Measurements from ENCODE around the gene TET3.
"Not testable (repeated sequence)": the region's sequence is repeated elsewhere in the genome, so short reads cannot be mapped to it uniquely, and the experiment has no call there.

Gene TET3

DNA sequence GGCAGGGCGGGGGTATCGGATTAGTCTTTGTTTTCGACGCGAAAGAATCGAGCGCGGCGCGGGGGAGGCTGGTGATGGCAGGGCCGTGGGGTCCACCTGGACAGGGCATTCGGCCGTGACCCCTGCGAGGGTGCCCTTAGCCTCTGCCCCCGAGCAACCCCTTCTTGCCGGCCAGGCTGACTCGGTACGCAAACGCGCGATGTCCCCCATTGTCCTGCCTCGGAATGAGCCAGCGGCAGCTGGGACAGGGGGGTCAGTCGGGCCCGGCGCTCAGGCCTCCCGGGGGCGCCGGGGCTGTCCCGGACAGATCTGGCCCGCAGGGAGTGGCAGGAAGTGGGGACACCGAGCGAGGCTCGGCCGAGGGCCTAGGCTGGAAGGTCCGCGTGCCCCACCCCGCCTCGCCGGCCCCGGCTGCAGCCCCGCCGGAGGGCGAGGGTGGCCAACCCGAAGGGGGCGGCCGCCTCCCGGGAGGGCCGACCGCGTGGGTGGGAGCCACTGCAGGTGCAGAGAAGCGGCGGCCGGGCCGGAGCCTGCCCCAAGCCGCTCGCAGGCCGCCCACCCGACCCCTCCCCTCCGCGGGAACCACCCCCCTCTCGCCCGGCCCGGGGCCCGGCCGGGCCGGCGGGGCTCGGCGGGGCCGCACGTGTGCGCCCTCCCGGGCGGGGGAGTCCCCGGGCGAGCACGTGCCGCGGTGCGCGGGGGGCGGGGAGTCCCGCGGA is at the start of gene TET3:
Gene TET3, plus strand, starts transcription at position 708 of the 719 bp plus-strand sequence. CDS start 1,494 bp downstream, outside the sequence.
- H3K27me3 Mint-ChIP-seq (ENCODE audit: low read depth): no peaks in the 10 kb centered on the region
- H3K4me3 Mint-ChIP-seq: peak within 1 kb of the TSS; percentile 82
- peak within 1 kb of the TSS; percentile 86 for H3K27ac Mint-ChIP-seq
- peak; percentile 71 for DNase-seq (ENCODE audit: low spot score)
- no peaks in the 10 kb centered on the region for H3K9me3 Mint-ChIP-seq
- peaks cover 65% of the 10 kb centered on the region for H3K4me1 Mint-ChIP-seq (ENCODE audit: low read depth)
- H3K36me3 Mint-ChIP-seq (ENCODE audit: low read depth): peaks cover 26% of the 10 kb centered on the region

DNA sequence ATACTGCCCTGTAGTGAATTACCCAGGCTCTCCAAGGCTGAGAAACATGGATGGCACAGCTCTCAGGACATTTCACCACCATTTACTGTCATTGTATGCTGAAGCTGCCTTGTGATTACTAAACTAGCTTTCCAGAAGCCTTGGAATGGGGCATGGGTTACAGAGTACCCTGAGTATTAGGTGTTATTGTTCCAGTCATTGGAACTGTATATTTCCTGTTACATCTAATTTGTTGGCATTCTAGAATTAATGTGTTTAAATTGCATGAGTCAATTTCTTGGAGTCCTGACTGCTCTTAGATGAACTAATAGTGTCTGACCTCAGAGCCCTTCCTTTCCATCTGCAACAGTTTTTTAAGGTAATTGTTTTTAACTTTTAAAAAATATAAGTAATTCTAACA is 49.1 kb upstream of the TET3 start:
- no peaks in the 10 kb centered on the region for H3K27me3 Mint-ChIP-seq (ENCODE audit: low read depth)
- no peaks in the 10 kb centered on the region for H3K9me3 Mint-ChIP-seq
- H3K27ac Mint-ChIP-seq: no peak overlapping the region
- no peak overlapping the region for H3K4me3 Mint-ChIP-seq
- H3K4me1 Mint-ChIP-seq (ENCODE audit: low read depth): peaks cover 57% of the 10 kb centered on the region
- H3K36me3 Mint-ChIP-seq (ENCODE audit: low read depth): peaks cover 47% of the 10 kb centered on the region
- DNase-seq (ENCODE audit: low spot score): no peak

DNA sequence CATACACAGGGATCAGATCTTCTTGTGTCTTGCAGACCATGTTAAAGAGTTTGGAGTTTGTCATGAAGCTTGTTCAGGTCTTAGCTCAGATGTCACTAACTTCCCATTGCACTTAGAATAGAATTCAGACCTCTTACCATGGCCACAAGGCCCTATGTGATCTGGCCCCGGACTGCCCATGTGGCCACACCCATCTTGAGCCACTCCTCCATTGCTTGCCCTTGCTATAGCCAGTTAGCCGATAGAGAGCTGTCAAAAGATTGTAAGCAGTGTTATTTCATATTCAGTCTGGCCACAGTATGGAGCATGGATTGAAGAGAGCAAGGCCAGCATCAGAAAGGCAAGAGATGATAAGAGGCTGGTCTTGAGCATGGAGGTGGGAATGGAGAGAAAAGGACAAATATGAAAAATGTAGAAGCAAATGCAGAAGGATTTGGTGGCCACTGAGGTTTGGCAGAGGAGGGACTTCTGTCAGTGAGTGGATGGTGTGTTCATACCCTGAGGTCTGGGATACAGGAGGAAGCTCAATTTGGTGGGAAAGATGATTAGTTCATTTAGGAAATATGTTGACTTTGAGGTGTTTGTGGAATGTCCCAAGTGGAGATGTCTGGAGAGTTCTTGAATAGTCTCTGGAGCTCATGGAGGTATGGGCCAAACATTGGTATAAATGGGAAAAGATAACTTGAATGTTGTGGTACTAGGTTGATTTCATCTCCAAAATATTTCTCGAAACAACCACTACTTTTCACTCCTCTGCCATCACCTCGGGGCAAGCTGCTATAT is 47.4 kb upstream of the TET3 start:
- Mint-ChIP-seq H3K9me3 (no peaks in the 10 kb centered on the region), H3K4me1 (ENCODE audit: low read depth) (peaks cover 49% of the 10 kb centered on the region), H3K27ac (no peak overlapping the region), H3K36me3 (ENCODE audit: low read depth) (peaks cover 48% of the 10 kb centered on the region), H3K4me3 (no peak overlapping the region), H3K27me3 (ENCODE audit: low read depth) (no peaks in the 10 kb centered on the region)
- no peak for DNase-seq (ENCODE audit: low spot score)

DNA sequence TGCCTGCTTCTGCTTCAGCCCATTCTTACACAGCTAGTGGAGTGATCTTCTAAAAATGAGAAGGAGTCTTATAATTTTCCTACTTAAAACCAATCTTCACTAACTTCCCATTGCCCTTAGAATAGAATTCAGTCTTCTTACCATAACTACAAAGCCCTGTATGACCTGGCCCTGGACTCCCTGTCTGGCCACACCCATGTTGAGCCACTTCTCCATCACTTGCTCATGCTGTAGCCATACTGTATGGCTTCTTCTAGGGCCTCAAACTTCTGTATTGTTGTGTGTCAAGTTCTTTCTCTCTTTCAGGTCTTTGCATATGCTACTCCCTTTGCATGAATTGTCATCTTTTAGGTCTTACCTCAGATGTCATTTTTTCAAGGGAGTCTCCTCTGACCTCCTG is 46.8 kb upstream of the TET3 start:
- peaks cover 48% of the 10 kb centered on the region for H3K36me3 Mint-ChIP-seq (ENCODE audit: low read depth)
- H3K27ac Mint-ChIP-seq: no peak overlapping the region
- no peak for DNase-seq (ENCODE audit: low spot score)

DNA sequence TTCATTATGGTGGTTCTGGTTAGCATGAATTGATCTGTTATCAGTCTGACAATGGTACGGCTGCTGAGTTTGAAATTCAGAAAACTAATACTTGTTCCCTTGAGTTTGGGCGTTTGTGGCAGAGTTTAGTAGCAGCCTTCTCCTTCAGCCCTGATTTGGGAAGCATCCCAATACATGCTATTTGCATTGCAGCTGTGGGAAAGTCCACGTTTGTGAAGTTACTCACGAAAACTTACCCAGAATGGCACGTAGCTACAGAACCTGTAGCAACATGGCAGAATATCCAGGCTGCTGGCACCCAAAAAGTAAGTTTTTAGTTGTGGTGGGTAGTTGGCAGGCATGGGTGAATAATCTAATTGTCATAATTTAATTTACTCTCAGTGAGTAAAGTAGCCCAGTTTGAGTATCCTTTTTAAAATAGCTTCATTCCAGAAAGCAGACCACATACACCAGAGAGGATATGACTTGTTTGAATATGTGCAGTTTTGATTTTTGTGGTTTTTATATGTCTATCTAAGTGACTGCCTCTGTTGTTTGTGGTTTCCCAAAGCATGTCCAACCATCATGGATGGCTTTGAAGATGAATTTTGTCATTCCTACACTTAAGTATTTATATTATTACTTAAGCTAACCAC is 45.9 kb upstream of the TET3 start:
- H3K27ac Mint-ChIP-seq: no peak overlapping the region
- DNase-seq (ENCODE audit: low spot score): no peak
- no peaks in the 10 kb centered on the region for H3K27me3 Mint-ChIP-seq (ENCODE audit: low read depth)
- H3K4me1 Mint-ChIP-seq (ENCODE audit: low read depth): peaks cover 46% of the 10 kb centered on the region
- no peak overlapping the region for H3K4me3 Mint-ChIP-seq
- peaks cover 42% of the 10 kb centered on the region for H3K36me3 Mint-ChIP-seq (ENCODE audit: low read depth)
- no peaks in the 10 kb centered on the region for H3K9me3 Mint-ChIP-seq

More for the DNA sequence above, 46.8 kb upstream of the TET3 start:
- no peaks in the 10 kb centered on the region for H3K27me3 Mint-ChIP-seq (ENCODE audit: low read depth)
- no peaks in the 10 kb centered on the region for H3K9me3 Mint-ChIP-seq
- H3K4me1 Mint-ChIP-seq (ENCODE audit: low read depth): peaks cover 48% of the 10 kb centered on the region
- no peak overlapping the region for H3K4me3 Mint-ChIP-seq

DNA sequence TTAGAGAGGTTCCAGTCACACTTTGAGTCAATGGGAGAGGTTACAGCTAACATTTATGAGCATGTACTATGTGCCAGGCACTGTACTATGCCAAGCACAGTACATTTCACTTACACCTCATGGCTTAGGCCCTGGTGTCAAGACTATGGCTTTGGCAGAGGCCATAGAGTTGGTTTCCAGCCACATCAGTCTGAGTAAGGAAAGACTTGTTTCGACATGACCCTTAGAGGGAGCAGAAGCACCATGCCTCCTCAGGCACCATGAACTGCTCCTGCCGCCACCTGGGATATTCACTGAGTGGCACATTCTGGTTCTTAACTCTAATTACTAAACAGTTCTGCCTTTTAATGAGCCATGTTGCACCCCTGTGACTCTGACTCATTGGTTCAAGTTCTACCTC is 45.3 kb upstream of the TET3 start:
- H3K27me3 Mint-ChIP-seq (ENCODE audit: low read depth): no peaks in the 10 kb centered on the region
- DNase-seq (ENCODE audit: low spot score): no peak
- H3K9me3 Mint-ChIP-seq: no peaks in the 10 kb centered on the region
- H3K36me3 Mint-ChIP-seq (ENCODE audit: low read depth): peaks cover 43% of the 10 kb centered on the region
- peaks cover 48% of the 10 kb centered on the region for H3K4me1 Mint-ChIP-seq (ENCODE audit: low read depth)
- no peak overlapping the region for H3K4me3 Mint-ChIP-seq
- no peak overlapping the region for H3K27ac Mint-ChIP-seq

DNA sequence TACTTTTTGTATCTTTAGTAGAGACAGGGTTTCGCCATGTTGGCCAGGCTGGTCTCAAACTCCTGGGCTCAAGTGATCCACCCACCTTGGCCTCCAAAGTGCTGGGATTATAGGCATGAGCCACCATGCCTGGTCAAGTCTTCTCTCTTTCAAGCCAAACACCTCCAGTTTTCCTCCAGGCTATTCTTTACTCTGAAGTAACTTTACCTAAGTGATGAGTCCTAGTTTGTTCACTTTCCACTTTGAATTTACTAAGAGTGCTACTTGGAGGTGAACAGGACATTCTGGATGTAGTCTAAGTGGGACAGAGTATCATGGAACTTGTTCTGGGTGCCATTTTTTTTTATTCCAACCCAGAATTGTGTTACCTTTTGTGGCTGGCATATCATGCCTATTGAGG is 44.6 kb upstream of the TET3 start:
- not testable (repeated sequence) for H3K9me3 Mint-ChIP-seq; H3K27ac Mint-ChIP-seq; DNase-seq (ENCODE audit: low spot score); H3K27me3 Mint-ChIP-seq (ENCODE audit: low read depth); H3K4me3 Mint-ChIP-seq
- H3K4me1 Mint-ChIP-seq (ENCODE audit: low read depth): peaks cover 54% of the 10 kb centered on the region
- H3K36me3 Mint-ChIP-seq (ENCODE audit: low read depth): peaks cover 48% of the 10 kb centered on the region

DNA sequence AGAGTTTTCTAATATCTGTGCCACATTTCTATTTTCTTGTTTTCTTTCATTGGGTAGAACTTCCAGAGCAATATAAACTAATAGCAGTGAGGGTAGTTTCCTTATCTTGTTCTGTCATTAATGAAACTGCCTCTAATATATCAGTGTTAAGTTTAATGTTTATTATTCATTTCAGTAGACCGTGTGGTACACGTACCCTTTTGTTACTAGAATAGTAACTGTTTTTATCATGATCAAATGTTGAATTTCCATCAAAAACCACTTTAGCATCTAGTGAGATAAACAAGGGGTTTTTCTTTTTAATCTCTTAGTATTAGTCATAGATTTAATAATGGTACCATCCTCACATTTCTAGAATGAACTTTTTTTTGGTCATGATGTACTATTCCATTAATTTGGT is 42.0 kb upstream of the TET3 start:
- DNase-seq (ENCODE audit: low spot score): no peak
- Mint-ChIP-seq H3K27ac (no peak overlapping the region), H3K4me3 (no peak overlapping the region), H3K4me1 (ENCODE audit: low read depth) (peaks cover 51% of the 10 kb centered on the region), H3K9me3 (no peaks in the 10 kb centered on the region), H3K36me3 (ENCODE audit: low read depth) (peaks cover 45% of the 10 kb centered on the region), H3K27me3 (ENCODE audit: low read depth) (no peaks in the 10 kb centered on the region)

DNA sequence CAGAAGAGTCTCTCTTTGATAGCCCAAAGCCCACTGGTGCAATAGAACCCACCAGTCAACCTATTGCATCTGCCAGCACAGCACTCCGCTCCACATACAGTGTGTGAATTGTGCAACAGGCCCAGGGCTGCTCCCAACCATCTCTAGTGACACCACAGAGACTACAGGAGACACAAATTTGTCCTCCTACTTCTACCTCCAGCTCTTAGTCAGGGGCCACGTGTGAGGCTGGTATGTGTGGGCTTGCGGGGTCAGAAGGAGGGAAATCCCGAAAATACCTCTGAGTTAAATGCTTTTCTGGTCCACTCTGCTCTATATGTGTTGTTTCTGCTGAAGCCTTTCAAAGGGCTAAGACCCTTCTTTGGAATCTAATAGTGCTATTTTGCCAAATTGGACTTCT is 40.0 kb upstream of the TET3 start:
- Mint-ChIP-seq H3K4me3 (no peak overlapping the region), H3K4me1 (ENCODE audit: low read depth) (peaks cover 52% of the 10 kb centered on the region), H3K9me3 (no peaks in the 10 kb centered on the region), H3K27ac (peak overlapping the region; percentile 41), H3K27me3 (ENCODE audit: low read depth) (no peaks in the 10 kb centered on the region), H3K36me3 (ENCODE audit: low read depth) (peaks cover 44% of the 10 kb centered on the region)
- peak; percentile 52 for DNase-seq (ENCODE audit: low spot score)

DNA sequence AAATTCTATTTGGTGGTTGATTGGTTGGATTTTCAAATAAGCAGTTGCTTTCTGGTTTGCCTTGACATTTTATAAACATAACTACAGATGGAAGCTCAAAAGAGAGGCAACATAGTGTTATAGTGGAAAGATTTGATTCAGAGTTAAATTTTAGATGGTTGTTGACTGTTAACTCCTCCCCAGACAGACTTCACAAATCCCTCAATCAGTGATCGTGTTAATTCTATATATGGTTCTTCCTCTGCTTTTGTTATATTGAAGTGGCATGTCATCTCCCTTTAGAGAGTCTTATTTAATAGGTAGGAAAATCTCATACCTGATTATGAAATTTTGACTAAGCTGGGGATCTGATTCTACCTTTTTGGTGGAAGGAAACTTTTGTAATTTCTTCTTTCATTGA is 38.5 kb upstream of the TET3 start:
- Mint-ChIP-seq H3K4me3 (no peak overlapping the region), H3K4me1 (ENCODE audit: low read depth) (peaks cover 60% of the 10 kb centered on the region), H3K27me3 (ENCODE audit: low read depth) (no peaks in the 10 kb centered on the region), H3K9me3 (no peaks in the 10 kb centered on the region), H3K36me3 (ENCODE audit: low read depth) (peaks cover 46% of the 10 kb centered on the region), H3K27ac (no peak overlapping the region)
- no peak for DNase-seq (ENCODE audit: low spot score)

DNA sequence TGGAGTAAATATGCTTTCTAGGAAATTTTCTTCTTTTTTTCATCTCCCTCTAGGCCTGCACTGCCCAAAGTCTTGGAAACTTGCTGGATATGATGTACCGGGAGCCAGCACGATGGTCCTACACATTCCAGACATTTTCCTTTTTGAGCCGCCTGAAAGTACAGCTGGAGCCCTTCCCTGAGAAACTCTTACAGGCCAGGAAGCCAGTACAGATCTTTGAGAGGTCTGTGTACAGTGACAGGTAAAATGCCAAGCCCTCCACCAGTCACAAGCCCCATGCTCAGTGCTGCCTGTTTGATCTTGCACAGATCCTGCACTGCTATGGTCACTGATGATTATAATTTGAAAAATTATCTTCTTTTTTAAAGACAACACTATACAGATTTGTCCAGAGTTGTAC is 38.0 kb upstream of the TET3 start:
- H3K36me3 Mint-ChIP-seq (ENCODE audit: low read depth): peaks cover 48% of the 10 kb centered on the region
- peaks cover 62% of the 10 kb centered on the region for H3K4me1 Mint-ChIP-seq (ENCODE audit: low read depth)
- no peak overlapping the region for H3K27ac Mint-ChIP-seq
- no peak overlapping the region for H3K4me3 Mint-ChIP-seq
- H3K27me3 Mint-ChIP-seq (ENCODE audit: low read depth): no peaks in the 10 kb centered on the region
- no peak for DNase-seq (ENCODE audit: low spot score)
- no peaks in the 10 kb centered on the region for H3K9me3 Mint-ChIP-seq

DNA sequence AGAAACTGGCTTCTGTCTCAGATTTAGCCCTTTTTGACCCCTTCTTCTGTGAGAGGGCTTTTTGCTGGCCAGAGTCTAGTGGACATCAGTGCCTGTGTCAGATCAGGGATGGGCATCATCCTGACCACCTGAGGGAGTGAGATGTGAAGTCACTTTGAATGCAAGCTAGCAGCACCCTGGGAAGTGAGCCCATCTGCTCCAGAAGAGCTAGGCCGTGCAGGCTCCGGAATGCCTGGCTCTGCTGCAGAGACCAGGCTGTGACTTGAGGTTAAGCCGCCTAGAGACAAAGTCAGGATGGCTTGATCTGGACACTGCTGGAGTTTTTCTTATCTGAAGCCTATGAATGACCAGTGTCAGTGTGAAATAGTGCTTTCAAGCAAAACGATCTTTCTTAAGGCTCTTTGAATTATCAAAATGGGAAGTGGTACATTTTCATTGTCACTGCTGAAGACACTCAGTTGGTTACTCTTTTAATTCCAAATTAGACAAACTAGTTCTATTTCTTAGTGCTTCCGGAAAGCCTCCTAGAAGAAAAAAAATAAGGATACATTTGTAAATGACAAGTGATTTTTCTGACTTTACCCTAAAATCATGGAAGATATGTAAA is 37.2 kb upstream of the TET3 start:
- no peak for DNase-seq (ENCODE audit: low spot score)
- Mint-ChIP-seq H3K27me3 (ENCODE audit: low read depth) (no peaks in the 10 kb centered on the region), H3K36me3 (ENCODE audit: low read depth) (peaks cover 54% of the 10 kb centered on the region), H3K27ac (no peak overlapping the region), H3K4me1 (ENCODE audit: low read depth) (peaks cover 68% of the 10 kb centered on the region), H3K4me3 (no peak overlapping the region), H3K9me3 (no peaks in the 10 kb centered on the region)

DNA sequence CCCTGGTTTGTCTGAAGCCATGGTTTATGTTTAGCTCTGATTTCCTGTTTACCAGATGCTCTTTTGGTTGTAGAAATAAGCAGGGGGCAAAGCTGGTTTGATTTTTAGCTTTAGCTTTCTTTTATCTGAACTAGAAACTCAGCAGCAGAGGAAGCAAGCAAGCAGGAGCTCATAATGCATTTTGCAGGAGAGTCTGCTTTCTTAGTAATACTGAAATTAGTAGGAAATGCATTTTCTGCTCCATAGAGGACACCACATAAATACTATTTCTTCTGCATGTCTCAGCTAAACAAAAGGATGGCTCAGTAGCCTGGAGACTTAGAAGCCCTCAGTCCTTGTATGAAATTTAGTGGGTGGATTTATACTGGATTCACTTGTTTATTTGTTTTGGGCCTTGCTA is 34.9 kb upstream of the TET3 start:
- Mint-ChIP-seq H3K27me3 (ENCODE audit: low read depth) (no peaks in the 10 kb centered on the region), H3K36me3 (ENCODE audit: low read depth) (peaks cover 55% of the 10 kb centered on the region), H3K4me1 (ENCODE audit: low read depth) (peaks cover 64% of the 10 kb centered on the region), H3K4me3 (peak overlapping the region; percentile 17), H3K9me3 (no peaks in the 10 kb centered on the region), H3K27ac (no peak overlapping the region)
- DNase-seq (ENCODE audit: low spot score): no peak

Data from T-helper 2 cell treated with Interferon-gamma antibody and Interleukin-4, amounts not matched to agents 5 μg/mL and 100 μg/mL, for 36 hours (primary cell).